HG02970 (cell line): ENCODE measurements around the gene PRRT3.

Source experiments
- ATAC-seq: cut with Tn5 transposase; IDR thresholded peaks from one replicate; pipeline ENCODE4 v1.9.1; 2021; ENCODE audit warnings: mild to moderate bottlenecking, moderate library complexity, moderate number of reproducible peaks; ENCODE audit not compliant: unreplicated experiment, low FRiP score

Gene PRRT3

GRCh38 chr3:9951962-9952805 is at the start of gene PRRT3:
PRRT3 (minus strand) TSS chr3:9952408; CDS start chr3:9950115, 2,293 bp downstream.
- ATAC-seq = no peak

GRCh38 chr3:10000686-10001085 is 48.5 kb upstream of the PRRT3 start:
- no peak for ATAC-seq

- ATAC-seq = no peak
These were observed 42.1 kb upstream of the PRRT3 start for GRCh38 chr3:9994086-9994844.

- peak; percentile 19 for ATAC-seq
These were observed 34.1 kb upstream of the PRRT3 start for GRCh38 chr3:9986230-9986725.

GRCh38 chr3:9980251-9980650 is 28.0 kb upstream of the PRRT3 start:
- ATAC-seq = no peak

- no peak for ATAC-seq
These were observed 26.6 kb upstream of the PRRT3 start for GRCh38 chr3:9978710-9979305.

GRCh38 chr3:9976721-9977709 is 24.8 kb upstream of the PRRT3 start:
- no peak for ATAC-seq

- ATAC-seq = no peak
These were observed 17.9 kb upstream of the PRRT3 start for GRCh38 chr3:9970020-9970652.

- ATAC-seq = no peak
These were observed 17.4 kb upstream of the PRRT3 start for GRCh38 chr3:9969632-9970019.

- no peak for ATAC-seq
These were observed 14.6 kb upstream of the PRRT3 start for GRCh38 chr3:9966841-9967240.

GRCh38 chr3:9965200-9965875 is 13.1 kb upstream of the PRRT3 start:
- no peak for ATAC-seq

GRCh38 chr3:9957214-9957613 is 5.0 kb upstream of the PRRT3 start:
- ATAC-seq = no peak

GRCh38 chr3:9955611-9956352 is 3.6 kb upstream of the PRRT3 start:
- ATAC-seq = no peak

- ATAC-seq = no peak
These were observed 2.9 kb upstream of the PRRT3 start for GRCh38 chr3:9955067-9955502.

GRCh38 chr3:9951598-9951961 is 628 bp downstream of the PRRT3 start:
- ATAC-seq = no peak

- ATAC-seq = no peak
These were observed 1.1 kb downstream of the PRRT3 start for GRCh38 chr3:9951126-9951525.

GRCh38 chr3:9949626-9950025 is 2.6 kb downstream of the PRRT3 start:
- no peak for ATAC-seq

GRCh38 chr3:9949115-9949514 is 3.1 kb downstream of the PRRT3 start:
- ATAC-seq = no peak
